Measurements from ENCODE around the gene LCP1.

DNA sequence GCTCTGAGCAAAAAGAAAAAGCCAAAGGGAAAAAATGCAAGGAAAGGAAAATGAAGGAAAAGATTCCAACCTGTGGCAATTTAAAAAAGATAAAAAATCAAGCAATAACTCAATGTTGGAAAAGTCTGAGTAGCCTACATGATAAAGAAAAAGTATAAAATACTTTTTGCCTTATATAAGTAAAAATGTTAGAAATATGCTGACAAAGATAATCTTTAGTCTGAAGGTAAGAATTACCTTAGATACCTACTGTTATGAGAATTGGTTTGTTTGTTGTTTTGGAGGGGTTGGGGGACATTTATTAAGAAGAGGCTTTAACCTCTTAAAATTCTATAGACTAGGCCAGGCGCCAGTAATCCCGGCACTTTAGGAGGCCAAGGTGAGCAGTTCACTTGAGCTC lies 47.5 kb downstream of the LCP1 start:
- TF ChIP-seq CTCF (conservative IDR thresholded peaks at IDR 0.05; ENCODE audit: low read depth, low read length) (no peak), EZH2 (IDR thresholded peaks at IDR 0.05; ENCODE audit: borderline replicate concordance, low read depth, low read length, poor library complexity, severe bottlenecking) (no peak)

All from A673 (cell line).